GM13976 (cell line): ENCODE data around the gene NAPSA.
"Not testable (repeated sequence)": the region's sequence is repeated elsewhere in the genome, so short reads cannot be mapped to it uniquely, and the experiment has no call there.

Experiments used
- DNase-seq: peaks from one replicate; pipeline ENCODE4 v3.0.0; 2012; ENCODE audit warnings: low spot score
- in situ Hi-C: fragments of 300-500 bp; cut with MboI; formaldehyde crosslinking; loops from one replicate; pipeline ENCODE4 v1.12.0; 2022; ENCODE audit warnings: low sequenced_read_pairs, mixed read lengths, inconsistent platforms; ENCODE audit not compliant: unreplicated experiment
- TF ChIP-seq, protein P1 (sequence below): IDR thresholded peaks from 2 replicates; pipeline ENCODE4 v1.5.1; 2012; ENCODE audit warnings: borderline replicate concordance, mild to moderate bottlenecking; ENCODE audit not compliant: insufficient read depth; ENCODE audit errors: extremely low read depth, missing control alignments, control extremely low read depth

Gene NAPSA

DNA sequence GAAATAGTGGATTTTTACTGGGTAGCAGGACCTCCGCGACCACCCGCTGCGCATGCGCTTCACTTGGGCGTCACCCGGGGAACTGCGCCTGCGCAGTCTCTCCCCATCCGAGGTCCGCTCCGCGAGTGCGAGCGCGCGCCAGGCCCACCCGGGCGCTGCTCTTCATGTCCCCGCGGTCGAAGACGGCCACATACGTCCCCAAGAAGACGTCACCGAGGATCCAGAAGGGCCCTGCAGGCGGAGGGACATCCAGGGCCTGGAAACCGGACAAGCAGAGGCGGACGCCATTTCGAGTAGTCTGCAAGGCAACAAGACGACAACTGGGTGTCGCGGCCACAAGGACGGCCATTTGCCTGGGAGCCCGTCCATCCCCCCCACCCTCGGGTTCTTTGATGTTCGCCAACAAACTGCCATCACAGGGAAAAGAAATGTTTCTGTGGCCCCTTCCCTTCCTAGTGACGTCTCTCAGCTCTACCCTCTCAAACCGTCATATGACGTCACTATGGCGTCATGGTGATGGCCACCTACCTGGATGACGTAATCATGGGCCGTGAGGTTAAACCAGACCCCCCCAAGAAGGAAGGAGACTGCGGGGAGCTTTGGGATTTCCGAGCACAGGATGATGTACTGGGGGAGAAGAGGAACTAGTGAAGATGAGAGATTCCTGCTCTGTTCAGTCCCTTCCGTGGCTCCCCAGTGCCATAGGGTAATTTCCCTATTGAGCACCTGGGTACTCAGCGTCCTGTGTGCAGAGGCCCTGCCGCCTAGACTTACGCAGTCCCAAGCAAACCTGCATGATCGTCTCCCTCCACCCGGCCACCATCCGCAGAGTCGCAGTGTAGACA is 6.7 kb downstream of the NAPSA start:
- peak; percentile 90 for DNase-seq
- TF ChIP-seq, protein P1, sequence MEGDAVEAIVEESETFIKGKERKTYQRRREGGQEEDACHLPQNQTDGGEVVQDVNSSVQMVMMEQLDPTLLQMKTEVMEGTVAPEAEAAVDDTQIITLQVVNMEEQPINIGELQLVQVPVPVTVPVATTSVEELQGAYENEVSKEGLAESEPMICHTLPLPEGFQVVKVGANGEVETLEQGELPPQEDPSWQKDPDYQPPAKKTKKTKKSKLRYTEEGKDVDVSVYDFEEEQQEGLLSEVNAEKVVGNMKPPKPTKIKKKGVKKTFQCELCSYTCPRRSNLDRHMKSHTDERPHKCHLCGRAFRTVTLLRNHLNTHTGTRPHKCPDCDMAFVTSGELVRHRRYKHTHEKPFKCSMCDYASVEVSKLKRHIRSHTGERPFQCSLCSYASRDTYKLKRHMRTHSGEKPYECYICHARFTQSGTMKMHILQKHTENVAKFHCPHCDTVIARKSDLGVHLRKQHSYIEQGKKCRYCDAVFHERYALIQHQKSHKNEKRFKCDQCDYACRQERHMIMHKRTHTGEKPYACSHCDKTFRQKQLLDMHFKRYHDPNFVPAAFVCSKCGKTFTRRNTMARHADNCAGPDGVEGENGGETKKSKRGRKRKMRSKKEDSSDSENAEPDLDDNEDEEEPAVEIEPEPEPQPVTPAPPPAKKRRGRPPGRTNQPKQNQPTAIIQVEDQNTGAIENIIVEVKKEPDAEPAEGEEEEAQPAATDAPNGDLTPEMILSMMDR = no peak
- in situ Hi-C loops = loop anchor here (25.0 kb wide), 1 partner anchor 429 kb away; the partner anchor contains the start of gene ACP4

DNA sequence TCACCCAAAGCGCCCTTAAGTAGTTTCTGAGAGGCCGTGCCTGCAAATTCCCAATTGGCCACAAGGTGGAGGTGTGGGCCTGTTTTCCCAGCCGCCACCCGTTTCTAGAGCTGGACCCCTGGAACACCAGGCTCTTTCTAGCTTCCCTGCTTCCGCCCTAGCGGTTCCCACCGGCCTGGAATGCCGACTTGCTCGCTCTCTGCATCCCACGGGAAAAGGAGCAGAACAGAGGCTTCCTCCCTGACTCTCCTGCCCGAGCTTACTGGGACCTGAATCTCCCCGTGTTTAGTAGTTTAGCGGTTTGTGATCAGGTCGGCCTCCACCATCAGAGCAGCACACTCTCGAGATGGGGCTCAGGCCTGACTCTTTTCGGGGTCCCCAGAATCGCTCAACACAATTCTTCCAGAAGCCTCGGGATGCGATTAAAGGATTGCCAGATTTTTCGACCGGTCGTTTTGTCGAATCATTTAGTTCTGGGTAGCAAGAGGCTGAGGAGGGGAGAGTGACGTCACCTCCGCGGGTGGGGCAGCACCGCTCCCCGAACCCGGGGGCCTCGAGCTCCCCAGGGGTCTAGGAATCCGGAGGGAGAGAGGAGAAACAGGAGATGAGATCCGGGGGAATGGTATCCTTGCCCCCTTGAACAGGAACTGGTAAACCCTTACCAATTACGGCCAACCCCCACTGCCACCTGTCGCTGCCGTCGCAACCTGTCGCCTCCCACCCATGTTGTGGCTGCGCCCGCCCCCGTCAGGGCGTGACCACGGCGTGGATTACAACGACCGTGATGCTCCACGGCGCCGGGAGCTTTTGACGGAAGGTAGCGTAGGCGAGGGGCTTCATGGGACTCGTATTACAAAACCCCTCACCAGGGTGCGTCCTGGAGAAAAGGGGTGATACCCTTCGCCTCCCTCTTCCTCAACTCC is 8.0 kb downstream of the NAPSA start:
- in situ Hi-C loops = loop anchor here (25.0 kb wide), 1 partner anchor 430 kb away; the partner anchor contains the start of gene ACP4
- DNase-seq = peak; percentile 74

DNA sequence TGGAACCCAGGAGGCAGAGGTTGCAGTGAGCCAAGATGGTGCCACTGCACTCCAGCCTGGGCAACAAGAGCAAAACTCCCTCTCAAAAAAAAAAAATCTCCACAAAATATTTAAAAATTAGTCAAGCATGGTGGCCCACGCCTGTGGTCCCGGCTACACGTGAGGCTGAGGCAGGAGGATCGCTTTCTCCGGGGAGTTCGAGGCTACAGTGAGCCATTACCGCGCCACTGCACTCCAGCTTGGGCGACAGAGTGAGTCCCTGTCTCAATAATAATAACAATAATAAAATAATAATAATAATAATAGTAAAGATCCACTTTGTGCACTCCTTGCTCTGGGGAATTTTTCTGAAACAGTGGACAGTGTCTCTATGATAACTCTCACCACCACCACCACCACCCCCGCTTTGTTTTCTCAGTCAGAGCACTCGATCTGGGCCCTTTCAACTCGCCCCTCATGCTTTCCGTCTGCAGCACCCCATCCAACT is 8.7 kb downstream of the NAPSA start:
- in situ Hi-C loops = loop anchor here (25.0 kb wide), 1 partner anchor 431 kb away; the partner anchor contains the start of gene ACP4
- TF ChIP-seq, protein P1 = no peak
- DNase-seq = no peak

More for the DNA sequence above, 8.0 kb downstream of the NAPSA start:
- TF ChIP-seq, protein P1 = peak; percentile 78

DNA sequence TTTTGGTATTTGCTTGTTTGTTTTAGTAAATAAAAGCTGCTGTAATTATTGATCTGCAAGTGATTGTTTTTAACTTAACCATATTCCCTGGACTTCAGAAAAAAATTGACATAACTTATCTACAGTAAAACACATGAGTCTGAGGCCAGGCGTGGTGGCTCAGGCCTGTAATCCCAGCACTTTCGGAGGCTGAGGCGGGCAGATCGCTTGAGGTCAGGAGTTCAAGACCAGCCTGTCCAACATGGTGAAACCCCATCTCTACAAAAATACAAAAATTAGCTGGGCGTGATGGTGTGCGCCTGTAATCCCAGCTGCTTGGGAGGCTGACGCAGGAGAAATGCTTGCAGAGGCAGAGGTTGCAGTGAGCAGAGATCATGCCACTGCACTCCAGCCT is 12.0 kb downstream of the NAPSA start:
- in situ Hi-C loops = loop anchor here (25.0 kb wide), 1 partner anchor 434 kb away; the partner anchor contains the start of gene ACP4
- not testable (repeated sequence) for DNase-seq

GRCh38 chr19:50352242-50352641 is 13.2 kb downstream of the NAPSA start:
- no peak for DNase-seq
- TF ChIP-seq, protein P1 = no peak
- in situ Hi-C loops = loop anchor here (25.0 kb wide), 1 partner anchor 435 kb away; the partner anchor contains the start of gene ACP4

GRCh38 chr19:50349277-50350057 is 16.0 kb downstream of the NAPSA start:
- TF ChIP-seq, protein P1 = no peak
- in situ Hi-C loops = loop anchor here (25.0 kb wide), 1 partner anchor 438 kb away; the partner anchor contains the start of gene ACP4
- DNase-seq = no peak

DNA sequence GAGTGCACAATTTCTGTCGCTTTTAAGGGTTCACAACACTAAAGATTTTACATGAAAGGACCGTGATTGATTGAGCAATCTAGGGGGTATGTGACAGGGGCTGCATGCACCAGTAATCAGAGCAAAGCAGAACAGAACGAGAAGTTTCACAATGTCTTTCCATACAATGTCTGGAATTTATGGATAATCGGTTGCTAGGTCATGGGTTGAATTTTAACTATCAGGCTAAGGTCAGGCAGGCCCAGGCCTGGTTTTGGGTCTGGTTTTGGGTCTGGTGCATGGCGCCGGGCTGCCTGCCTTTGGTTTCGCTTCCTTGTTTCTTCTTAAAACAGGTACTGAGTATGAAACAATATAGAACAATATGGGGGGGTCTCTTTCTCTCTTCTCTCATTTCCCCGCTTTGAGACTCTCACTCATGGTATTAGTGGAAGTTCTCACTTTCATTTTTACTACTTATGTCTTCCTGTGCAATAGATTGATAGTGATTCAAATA is 18.3 kb downstream of the NAPSA start:
- in situ Hi-C loops = not testable (repeated sequence)
- peak; percentile 32 for DNase-seq
